Erythroblast (primary cell): Measurements from ENCODE around the gene SLC30A4.

Experiments
- GATA1 ChIP-seq: IDR thresholded peaks from 2 replicates; pipeline ENCODE4 v1.6.1; 2011; ENCODE audit warnings: low read depth, mild to moderate bottlenecking, control low read depth, low read length, moderate library complexity
- POLR2A ChIP-seq: IDR thresholded peaks from 2 replicates; pipeline ENCODE4 v1.6.1; 2011; ENCODE audit warnings: mild to moderate bottlenecking, low read length

DNA sequence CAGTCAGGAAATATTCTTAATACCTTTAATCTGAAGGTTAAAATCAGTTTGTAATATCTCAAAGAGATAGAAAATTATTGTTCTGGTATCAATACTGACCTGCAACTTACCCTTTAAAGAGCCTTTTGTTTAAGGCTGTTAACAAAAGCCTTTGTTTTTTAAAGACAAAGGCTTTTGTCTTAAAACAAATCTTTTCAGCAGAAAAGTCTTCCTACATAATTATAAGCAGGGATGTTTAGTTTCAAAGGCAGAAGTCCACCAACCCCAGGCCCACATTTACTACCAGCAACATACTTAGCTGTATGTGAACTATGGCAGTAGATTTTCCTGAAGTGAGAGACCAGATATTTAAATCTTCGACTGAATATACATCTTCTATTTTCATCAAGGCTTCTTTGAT is 36.2 kb downstream of the SLC30A4 start:
- TF ChIP-seq POLR2A (no peak), GATA1 (no peak)
